HG02885 (cell line): Measurements from ENCODE around the gene CCDC177.

ENCODE experiments used
- ATAC-seq: cut with Tn5 transposase; IDR thresholded peaks from one replicate; pipeline ENCODE4 v1.9.1; 2021; ENCODE audit warnings: mild to moderate bottlenecking; ENCODE audit not compliant: unreplicated experiment, poor library complexity

Gene CCDC177

DNA sequence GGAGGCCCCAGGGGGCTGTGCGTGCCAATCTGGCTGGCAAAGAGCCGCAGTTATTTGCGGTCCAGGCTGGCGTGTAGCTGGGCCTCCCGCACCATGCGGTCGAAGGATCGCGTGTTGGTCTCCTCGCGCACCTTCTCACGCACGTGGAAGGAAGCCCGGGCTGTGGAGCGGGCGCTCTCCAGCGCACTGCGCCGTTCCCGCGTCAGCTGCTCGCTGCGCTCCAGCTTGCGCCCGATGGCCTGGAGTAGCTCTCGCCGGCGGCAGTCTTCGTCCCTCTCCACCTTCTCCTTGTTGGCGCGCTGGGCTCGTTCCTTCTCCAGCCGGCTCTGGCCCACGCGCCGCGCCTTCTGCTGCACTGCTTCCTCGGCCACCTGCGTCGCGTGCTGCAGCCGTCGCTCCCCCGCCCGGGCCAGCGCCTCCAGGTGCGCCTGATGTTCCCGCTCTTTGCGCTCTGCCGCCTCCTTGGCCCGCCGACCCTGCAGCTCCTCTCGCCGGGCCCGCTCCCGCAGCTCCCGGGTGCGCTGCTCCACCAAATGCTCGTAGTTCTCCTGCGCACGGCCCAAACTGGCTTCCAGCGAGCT is 3.1 kb downstream of the CCDC177 start:
- no peak for ATAC-seq

DNA sequence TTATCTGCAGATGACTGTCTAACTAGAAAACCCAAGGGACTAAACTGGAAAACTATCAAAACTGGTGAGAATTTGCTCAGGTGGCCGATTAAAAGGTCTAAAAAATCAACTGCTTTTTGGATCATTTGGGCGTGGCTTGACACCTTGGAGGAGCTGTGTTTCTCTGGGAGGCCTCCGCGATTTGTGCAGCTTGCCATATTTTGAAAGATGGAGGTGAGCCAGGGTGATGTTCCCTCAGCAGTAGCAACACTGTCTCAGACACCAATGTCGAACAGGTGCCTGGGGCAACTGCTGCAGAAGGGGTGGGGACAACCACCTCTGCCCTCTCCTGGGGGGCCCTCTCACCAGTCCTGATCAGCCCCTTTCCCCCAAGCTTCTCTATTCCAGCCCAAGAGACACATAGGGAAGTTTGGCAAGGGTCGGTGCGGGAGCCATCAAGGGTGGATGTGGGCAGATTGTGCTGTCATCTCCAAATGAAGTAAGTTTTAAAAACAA is 3.8 kb downstream of the CCDC177 start:
- no peak for ATAC-seq

DNA sequence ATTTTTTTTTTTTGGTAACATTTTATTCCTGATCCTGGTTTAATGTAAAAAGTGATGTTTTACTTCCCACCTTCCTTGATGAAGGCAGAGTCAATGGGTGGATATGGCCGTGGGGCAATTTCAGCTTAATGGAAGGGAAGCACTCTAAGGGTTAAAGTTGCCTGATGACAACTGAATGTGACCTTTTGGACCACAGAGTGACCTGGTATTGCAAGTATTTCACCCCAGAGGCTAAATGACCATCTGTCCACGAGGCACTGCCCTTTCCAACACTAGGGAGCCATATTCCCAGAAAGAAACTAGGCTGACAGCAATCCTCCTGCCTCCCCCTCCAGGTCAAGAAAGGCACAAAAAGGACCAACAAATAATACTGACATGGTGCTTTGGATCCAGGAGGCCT is 4.8 kb downstream of the CCDC177 start:
- ATAC-seq = no peak

DNA sequence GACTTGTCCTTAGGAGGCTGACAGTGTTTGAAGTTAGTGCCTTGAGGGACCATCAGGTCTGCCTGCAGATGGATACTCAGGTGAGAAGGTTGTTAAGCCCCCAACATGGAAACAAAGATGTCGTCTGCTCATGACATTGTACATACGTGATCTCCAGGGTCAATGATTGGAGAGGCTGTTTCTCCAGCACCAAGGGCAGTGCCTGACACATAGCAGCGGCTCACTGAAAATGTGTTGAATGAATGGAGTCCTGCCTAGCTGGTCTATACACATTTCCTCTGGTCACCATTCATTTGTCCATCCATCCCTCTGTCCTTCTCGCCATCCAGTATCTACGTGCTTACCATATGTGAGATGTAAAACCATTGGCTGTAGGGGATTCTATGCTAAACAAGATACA is 7.1 kb downstream of the CCDC177 start:
- no peak for ATAC-seq

DNA sequence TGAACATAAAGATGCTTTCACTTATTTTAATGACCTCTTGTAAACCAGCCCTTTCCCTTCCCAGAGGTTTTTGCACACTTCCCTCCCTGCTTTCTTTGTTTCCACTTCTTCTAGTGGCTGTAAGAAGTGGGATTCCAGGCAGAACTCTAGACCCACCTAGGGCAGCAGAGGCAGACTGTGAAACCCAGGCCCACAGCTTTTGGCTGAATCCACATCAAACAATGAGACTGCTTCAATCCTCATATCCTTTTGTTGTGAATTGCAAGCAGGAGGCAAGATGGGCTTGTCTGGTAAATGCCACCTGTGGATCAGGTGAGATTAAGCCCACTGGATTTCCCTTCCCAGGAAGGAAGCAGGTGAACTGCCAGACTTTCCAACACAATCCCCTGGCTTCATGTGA is 12.8 kb downstream of the CCDC177 start:
- no peak for ATAC-seq

DNA sequence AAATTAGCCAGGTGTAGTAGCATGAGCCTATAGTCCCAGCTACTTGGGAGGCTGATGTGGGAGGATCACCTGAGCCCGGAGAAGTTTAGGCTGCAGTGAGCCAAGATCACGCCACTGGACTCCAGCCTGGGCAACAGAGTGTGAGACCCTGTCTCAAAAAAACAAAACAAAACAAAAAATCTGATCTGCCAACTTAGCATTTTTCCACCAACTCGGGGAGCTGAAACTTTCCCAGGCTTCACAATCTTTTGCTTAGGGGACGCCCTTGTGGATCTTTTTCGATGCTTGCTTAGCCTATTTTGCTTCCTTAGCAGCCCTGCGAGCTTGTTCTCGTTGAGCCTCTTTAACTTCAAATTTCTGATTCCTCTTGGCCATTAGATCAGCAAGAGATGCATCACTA is 13.8 kb downstream of the CCDC177 start:
- ATAC-seq = no peak

DNA sequence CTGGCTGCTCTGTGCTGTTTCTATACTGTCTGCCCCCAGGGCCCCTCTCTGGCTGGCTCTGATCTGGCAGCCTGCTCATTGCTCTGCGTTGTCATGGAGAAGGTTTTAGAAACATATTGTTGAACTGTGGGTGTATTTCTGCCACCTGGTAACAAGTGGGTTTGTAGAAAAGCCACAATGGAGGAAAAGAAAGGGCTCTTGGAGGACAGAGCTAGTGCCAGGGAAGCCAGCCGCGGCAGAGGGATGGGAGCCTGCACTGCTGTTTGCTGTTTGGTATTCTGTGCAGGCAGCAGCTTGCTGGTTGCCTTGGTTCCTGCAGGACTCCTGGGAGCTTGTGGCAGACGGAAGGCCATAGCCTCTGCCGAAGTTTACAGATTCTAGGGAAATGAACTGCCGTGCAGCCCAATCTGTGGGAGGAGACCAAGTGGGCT is 15.1 kb downstream of the CCDC177 start:
- no peak for ATAC-seq

DNA sequence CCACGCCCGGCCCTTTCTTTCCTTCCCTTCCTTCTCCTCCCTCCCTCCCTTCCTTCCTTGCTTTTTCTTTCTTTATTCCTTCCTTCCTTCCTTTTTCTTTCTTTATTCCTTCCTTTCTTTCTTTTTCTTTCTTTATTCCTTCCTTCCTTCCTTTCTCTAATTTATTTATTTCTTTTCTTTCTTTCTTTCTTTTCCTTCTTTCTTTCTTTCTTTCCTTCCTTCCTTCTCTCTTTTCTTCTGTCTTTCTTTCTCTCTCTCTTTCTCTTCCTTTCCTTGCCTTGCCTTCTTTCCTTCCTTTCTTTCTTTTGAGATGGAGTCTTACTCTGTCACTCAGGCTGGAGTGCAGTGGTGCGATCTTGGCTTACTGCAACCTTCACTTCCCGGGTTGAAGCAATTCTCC is 15.9 kb downstream of the CCDC177 start:
- no peak for ATAC-seq

DNA sequence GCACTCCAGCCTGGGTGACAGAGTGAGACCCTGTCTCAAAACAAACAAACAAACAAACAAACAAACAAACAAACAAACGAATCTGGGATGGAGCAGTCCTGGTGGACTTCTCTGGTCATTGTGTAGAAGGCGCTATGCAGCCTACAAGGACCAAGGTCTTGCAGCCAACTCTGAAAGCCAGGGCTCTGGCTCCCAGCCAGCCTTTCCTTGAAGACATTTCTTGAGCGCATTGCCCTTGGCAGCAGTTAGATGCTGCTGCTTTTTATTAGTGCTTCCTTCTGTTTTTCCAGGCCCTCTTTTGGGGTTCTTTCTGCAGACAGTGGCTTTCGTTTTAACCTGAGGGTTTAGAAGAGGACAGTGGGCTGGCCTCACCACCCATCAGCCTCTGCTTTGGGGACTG is 20.2 kb downstream of the CCDC177 start:
- no peak for ATAC-seq

DNA sequence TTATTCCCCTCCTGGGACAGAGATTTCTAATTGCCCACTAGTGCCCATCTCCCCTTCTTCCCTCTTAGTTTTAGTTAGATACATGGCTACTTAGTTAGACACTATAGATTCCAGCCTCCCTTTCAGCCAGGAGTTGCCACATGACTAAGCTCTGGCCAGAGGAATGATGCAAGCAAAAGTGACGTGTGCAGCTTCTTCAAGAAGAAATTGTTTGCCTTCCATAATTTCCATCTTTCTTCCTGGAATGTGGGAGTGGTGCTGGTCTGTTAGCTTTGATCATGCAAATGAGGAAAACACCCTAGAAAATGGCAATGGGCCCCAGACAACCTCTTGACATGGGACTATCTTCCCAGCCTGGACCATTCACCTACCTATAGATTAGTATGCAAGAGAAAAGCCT is 21.4 kb downstream of the CCDC177 start:
- ATAC-seq = no peak

DNA sequence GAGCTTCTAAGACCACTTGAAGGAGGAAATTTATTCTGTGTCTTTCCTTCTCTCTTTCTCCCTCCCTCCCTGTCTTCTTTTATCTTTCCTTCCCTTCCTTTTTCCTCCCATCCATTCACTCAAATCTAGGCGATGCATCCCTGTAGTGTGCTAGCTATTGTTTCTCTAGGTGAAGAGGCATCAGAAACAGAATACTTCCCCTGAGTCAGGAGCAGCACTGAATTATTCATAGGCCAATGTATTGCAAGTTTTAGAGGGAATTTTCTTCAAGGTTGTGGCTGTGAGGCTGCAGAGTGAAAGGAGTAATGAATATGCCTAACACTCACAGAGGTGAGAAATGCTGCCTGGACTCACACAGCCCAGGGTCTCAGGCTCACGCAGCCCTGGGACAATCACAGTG is 23.2 kb downstream of the CCDC177 start:
- no peak for ATAC-seq

DNA sequence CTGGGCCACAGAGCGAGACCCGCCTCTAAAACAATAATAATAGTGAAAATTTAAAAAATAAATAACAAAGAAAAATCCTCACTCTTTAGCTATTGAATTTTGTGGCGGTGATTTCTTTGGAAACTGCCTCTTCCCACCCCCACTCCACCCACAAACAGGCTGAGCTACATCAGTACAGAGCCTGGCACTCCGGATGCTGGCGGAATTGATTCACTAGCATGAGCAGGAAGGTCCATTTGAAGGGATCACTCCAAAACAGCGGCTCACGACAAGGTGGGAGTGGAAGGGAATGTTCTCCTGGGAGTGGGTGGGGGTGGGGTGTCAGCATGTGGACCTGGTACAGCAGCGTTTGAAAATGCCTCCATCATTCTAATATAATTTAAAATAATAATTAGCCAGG is 26.1 kb downstream of the CCDC177 start:
- ATAC-seq = no peak

DNA sequence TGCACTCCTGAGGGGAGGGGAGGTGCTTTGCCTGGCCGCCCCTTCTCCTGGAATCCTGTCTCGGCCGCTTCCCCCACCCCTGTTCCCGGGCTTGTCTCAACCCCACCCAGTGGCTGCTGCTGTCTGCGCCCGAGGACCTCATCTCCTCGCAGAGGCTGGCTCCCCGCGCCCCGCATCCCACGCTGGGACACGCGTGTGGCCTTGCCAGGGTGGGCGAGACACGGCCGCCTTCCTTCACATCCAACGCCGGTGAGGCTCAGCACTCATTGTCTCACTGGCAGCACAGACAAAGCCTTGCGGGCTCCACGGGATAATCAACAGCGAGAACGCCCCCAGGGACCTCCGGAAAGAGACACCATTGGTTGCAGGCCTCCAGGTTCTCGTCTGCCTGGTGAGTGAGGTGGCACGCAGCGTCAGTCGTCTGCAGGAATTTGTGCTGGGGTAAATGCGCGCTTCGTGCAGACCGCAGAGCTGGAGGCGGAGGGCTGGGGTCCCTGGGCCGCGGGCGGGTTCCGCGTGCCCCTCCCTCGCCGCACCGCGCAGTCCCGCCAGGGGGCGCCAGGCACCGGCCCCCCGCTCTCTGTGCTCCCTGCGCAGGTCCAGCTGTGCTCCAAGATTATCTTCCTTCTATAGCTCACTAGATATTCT is 26.8 kb downstream of the CCDC177 start:
- no peak for ATAC-seq

DNA sequence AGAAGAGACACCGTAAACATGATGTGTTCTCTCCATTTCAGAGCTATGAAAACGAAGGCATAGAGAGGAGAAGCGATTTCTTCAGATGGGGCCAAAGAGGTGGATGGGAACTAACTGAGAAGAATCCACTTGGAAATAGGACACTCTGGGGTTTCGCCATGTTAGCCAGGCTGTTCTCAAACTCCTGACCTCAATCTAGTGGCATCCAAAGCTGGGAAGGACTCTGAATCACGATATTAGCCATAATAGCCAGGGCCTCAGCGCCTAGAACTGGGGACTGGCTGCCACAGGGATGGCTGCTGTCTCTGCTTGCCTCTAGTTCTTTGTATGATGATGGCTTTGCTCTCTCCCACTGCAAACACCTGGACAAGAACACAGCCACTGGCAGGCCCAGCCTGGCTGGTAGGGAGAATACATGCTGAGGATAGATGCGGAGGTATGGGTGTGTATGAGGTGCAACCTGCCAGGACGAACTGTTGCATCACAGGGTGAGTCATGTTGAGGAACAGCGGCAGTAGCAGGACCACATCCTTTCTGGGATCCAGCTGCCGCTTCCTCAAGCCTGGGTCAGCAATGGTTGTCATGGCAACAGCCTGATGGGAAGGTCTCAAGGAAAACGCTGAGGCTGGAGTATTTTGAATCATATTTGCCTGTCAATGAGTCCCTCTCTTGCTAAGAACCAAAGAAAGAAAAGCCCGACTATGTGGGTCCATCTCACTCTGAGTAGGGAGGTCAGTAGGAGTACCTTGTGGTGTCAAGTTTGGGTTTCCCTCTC is 31.1 kb downstream of the CCDC177 start:
- no peak for ATAC-seq

DNA sequence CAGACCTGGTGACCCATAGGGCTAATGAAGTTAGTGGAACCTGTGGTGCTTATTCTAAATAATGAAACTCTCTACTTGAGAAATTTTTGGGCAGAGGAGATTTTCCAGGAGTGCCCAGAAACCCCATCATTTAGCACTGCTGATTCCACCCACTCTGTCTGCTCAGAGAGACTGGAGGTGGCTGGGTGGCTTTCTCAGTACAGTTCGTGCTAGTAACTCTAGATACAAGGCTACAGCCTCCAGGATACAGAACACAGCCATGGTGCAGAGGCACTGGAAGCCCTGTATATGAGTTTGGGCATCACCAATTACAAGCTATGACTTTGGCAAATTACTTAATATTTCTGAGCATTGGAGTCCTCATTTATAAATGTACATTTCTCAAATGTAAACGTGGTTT is 32.4 kb downstream of the CCDC177 start:
- ATAC-seq = no peak

DNA sequence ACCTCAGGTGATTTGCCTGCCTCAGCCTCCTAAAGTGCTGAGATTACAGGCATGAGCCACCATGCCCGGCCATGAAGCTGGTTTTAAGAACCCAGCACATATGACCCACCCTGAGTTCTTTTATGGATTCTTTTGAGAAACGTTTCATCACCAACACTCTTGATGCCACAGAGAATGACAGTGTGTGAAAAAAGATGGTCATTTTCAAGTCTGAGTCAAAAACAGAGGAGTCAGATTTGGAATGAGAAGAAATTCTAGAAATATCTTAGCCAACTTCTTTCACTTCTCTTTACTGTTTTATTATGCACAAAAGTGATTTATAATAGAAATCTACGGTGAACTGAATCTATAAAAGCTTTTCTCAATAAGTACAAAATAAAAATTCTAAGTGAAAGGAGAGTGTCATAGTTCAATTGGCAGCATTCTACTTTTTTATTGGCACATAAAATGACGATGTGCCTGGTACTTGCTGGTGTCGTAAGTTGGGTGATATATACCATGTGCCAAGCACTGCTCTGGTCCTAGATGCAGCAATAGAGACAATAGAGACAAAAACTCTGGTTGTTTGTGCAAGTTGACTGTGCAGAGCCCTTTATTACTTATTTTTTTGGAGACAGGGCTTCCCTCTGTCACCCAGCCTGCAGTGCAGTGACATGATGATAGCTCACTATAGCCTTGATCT is 33.9 kb downstream of the CCDC177 start:
- ATAC-seq = no peak

DNA sequence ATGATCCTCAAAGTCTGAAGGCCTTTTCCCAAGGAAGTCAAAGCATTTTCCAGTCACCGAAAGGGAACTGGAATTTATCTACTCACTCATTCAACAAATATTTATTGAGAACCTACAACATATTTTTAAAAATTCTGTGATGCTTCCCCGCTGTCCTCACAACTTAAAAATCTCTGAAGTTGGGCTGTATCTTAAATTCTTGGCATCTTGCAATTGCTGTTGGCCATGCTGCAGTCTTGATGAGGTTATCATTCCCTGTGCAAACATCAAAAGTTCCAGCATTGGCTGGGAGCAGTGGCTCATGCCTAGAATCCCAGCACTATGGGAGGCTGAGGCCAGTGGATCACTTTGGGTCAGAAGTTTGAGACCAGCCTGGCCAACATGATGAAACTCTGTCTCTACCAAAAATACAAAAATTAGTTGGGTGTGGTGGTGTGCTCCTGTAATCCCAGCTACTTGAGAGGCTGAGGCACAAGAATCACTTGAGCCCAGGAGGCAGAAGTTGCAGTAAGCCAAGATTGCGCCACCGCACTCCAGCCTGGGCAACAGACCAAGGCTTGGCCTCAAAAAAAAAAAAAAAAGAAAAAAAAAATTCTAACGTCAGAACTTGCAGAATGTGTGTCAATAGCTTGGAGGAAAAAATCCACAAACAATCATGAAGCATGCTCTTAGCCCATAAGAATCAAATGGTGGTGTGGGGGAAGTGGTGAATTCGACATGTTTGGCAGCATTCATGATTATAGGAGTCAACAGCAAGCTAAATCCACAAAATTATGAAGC is 34.9 kb downstream of the CCDC177 start:
- no peak for ATAC-seq

DNA sequence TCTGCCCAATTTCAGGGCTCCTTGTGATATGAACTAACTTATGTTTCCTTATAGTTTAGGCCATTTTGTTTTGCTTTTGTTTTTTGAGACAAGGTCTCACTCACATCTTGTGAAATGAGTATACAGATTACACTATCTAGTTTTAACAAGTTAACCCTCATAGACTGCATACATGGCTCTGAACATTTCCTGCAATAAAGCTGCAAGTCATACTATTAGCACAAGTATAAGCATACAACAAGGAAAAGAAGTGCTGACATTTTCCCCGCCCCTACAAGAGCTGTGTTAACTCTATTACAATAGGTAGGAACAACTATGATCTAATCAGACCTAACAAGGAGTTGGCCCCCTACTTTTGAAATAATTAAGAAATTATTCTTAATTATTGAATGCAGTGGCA is 35.9 kb downstream of the CCDC177 start:
- ATAC-seq = no peak

DNA sequence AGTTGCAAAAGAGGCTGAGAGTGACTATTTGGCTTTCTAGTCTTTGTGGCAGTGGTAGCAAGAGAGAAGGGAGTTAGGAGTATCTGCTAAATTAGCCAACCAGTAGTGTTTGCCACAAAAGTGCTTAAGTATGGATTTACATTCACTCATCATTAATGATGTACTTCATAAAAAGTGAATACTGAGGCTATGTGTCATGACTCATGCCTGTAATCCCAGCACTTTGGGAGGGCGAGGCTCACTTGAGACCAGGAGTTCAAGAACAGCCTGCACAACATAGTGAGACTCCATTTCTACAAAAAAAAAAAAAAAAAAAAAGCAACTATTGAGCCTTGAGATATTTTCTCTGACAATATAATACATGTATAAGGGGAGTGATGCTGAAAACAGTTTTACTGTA is 36.8 kb downstream of the CCDC177 start:
- ATAC-seq = no peak

DNA sequence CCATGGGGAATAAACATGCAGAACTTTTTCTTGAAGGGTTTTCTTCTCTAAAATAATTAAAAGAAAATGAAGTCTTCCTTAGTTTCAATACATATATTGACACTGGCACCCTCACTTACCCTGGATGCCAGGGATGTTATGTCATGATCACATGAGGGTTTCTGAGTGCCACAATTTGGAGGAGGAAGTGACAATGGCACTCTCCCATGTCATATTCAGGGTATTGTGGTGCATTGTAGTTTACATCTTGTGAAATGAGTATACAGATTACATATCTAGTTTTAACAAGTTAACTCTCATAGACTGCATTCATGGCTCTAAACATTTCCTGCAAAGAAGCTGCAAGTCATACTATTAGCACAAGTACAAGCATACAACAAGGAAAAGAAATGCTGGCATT is 37.7 kb downstream of the CCDC177 start:
- ATAC-seq = no peak
